IMR-90 (cell line): Measurements from ENCODE around the gene PLCL1. TPM values are rescaled to one million over a fixed set of nuclear protein-coding genes. Genes with fewer than 3 reads are reported as not detected.

ENCODE experiments used
- ATAC-seq: fragments of 200-7000 bp; cut with Tn5 transposase; 2 replicates; pipeline ENCODE4 v1.9.1; 2020; ENCODE audit warnings: low read depth, mild to moderate bottlenecking, moderate library complexity
- BruUV-seq: library from RNA; stranded (reverse); fragments of 400-500 nt; replicated peaks from 2 replicates; lab custom pipeline; 2021; lab: Mats Ljungman, UMichigan
- CTCF ChIA-PET: fragments of 300-600 bp; formaldehyde crosslinking; extraction: SDS; loops from one replicate; lab custom pipeline; 2021; ENCODE audit warnings: antibody characterized with exemption; lab: Yijun Ruan, JAX
- POLR2A ChIA-PET: fragments of 300-600 bp; sonication (Branson Sonifier 250); formaldehyde crosslinking; loops from one replicate; lab custom pipeline; 2022; ENCODE audit warnings: antibody characterized with exemption; ENCODE audit not compliant: unreplicated experiment; lab: Charles Lee
- DNase-seq: peaks from one replicate; pipeline ENCODE4 v3.0.0; 2013
- H2AFZ ChIP-seq: replicated peaks from 2 replicates; pipeline ENCODE3; 2013; ENCODE audit warnings: low read length, mild to moderate bottlenecking; ENCODE audit not compliant: poor library complexity
- H2AK5ac ChIP-seq: 2 replicates; pipeline ENCODE4 v1.6.1; 2013; ENCODE audit warnings: low read depth, low read length, inconsistent platforms
- H2AK9ac ChIP-seq: replicated peaks from 2 replicates; pipeline ENCODE3; 2013; ENCODE audit warnings: mild to moderate bottlenecking, low read depth, low read length, moderate library complexity; ENCODE audit not compliant: poor library complexity
- H2BK120ac ChIP-seq: 2 replicates; pipeline ENCODE4 v1.6.1; 2013; ENCODE audit warnings: low read depth, low read length, inconsistent platforms
- H2BK15ac ChIP-seq: 3 replicates; pipeline ENCODE4 v1.6.1; 2013; ENCODE audit warnings: low read depth, low read length, inconsistent platforms
- H2BK20ac ChIP-seq: 2 replicates; pipeline ENCODE4 v1.6.1; 2013; ENCODE audit warnings: low read depth, mild to moderate bottlenecking, inconsistent platforms, low read length, moderate library complexity
- H2BK5ac ChIP-seq: 2 replicates; pipeline ENCODE4 v1.6.1; 2013; ENCODE audit warnings: mild to moderate bottlenecking, low read depth, low read length, inconsistent platforms; ENCODE audit not compliant: poor library complexity, severe bottlenecking
- H3K14ac ChIP-seq: replicated peaks from 2 replicates; pipeline ENCODE4 v1.6.1; 2013; ENCODE audit warnings: low read depth, low read length, inconsistent platforms
- H3K18ac ChIP-seq: 2 replicates; pipeline ENCODE4 v1.6.1; 2013; ENCODE audit warnings: low read depth, low read length, control low read depth
- H3K23ac ChIP-seq: 2 replicates; pipeline ENCODE4 v1.6.1; 2013; ENCODE audit warnings: low read depth, low read length, inconsistent platforms
- H3K27ac ChIP-seq: 2 replicates; pipeline ENCODE4 v1.5.1; 2013; ENCODE audit warnings: mild to moderate bottlenecking, control low read depth, low read length; ENCODE audit not compliant: insufficient read depth
- H3K27me3 ChIP-seq: 2 replicates; pipeline ENCODE4 v1.6.1; 2013; ENCODE audit warnings: low read length; ENCODE audit not compliant: control insufficient read depth, insufficient read depth
- H3K36me3 ChIP-seq: 2 replicates; pipeline ENCODE4 v1.6.1; 2013; ENCODE audit warnings: low read length, mixed read lengths; ENCODE audit not compliant: control insufficient read depth, insufficient read depth
- H3K4ac ChIP-seq: 2 replicates; pipeline ENCODE4 v1.6.1; 2013; ENCODE audit warnings: low read depth, low read length, inconsistent platforms
- H3K4me1 ChIP-seq: 2 replicates; pipeline ENCODE4 v1.6.1; 2013; ENCODE audit warnings: low read length, mixed read lengths; ENCODE audit not compliant: control insufficient read depth, insufficient read depth
- H3K4me2 ChIP-seq: 2 replicates; pipeline ENCODE4 v1.6.1; 2013; ENCODE audit warnings: low read depth, mild to moderate bottlenecking, control low read depth, low read length, moderate library complexity
- H3K4me3 ChIP-seq: 2 replicates; pipeline ENCODE4 v1.5.1; 2013; ENCODE audit warnings: low read depth, mild to moderate bottlenecking, control low read depth, low read length, moderate library complexity; ENCODE audit not compliant: insufficient read depth
- H3K56ac ChIP-seq: 2 replicates; pipeline ENCODE4 v1.6.1; 2013; ENCODE audit warnings: low read length, inconsistent platforms; ENCODE audit not compliant: insufficient read depth; ENCODE audit errors: extremely low read depth
- H3K79me1 ChIP-seq, 2 experiments: 2 replicates each; pipeline ENCODE4 v1.6.1; 2013; ENCODE audit warnings: low read length in 2 of 2, inconsistent platforms in 1 of 2, low read depth in 1 of 2
- H3K9ac ChIP-seq: 2 replicates; pipeline ENCODE4 v1.6.1; 2013; ENCODE audit warnings: low read depth, low read length, control low read depth
- H3K9me1 ChIP-seq: 2 replicates; pipeline ENCODE4 v1.6.1; 2013; ENCODE audit warnings: low read length, inconsistent platforms; ENCODE audit not compliant: insufficient read depth
- H3K9me3 ChIP-seq: 2 replicates; pipeline ENCODE4 v1.6.1; 2013; ENCODE audit warnings: low read length; ENCODE audit not compliant: control insufficient read depth, insufficient read depth
- H4K20me1 ChIP-seq: 2 replicates; pipeline ENCODE4 v1.6.1; 2013; ENCODE audit warnings: low read length, inconsistent platforms; ENCODE audit not compliant: insufficient read depth
- H4K5ac ChIP-seq: 2 replicates; pipeline ENCODE4 v1.6.1; 2013; ENCODE audit warnings: mild to moderate bottlenecking, low read depth, low read length, control low read depth
- H4K8ac ChIP-seq, 2 experiments: 2 replicates each; pipeline ENCODE4 v1.6.1; 2013; ENCODE audit warnings: low read depth in 2 of 2, low read length in 2 of 2, control low read depth in 1 of 2, inconsistent platforms in 1 of 2
- H4K91ac ChIP-seq: 2 replicates; pipeline ENCODE4 v1.6.1; 2013; ENCODE audit warnings: low read depth, low read length, inconsistent platforms; ENCODE audit not compliant: insufficient read depth
- BHLHE40 ChIP-seq: fragments of 150-350 bp; IDR thresholded peaks from 2 replicates; pipeline ENCODE4 v1.6.1; 2016; ENCODE audit warnings: mild to moderate bottlenecking, low read depth, low read length
- CTCF ChIP-seq: conservative IDR thresholded peaks from 2 replicates; pipeline ENCODE4 v1.5.1; 2012; ENCODE audit warnings: mild to moderate bottlenecking, low read depth, low read length, improper control_type of control experiment
- ELK1 ChIP-seq: fragments of 150-350 bp; IDR thresholded peaks from 2 replicates; pipeline ENCODE4 v1.6.1; 2016; ENCODE audit warnings: low read depth, mild to moderate bottlenecking, low read length, moderate library complexity, borderline replicate concordance
- FOS ChIP-seq: fragments of 150-350 bp; IDR thresholded peaks from 2 replicates; pipeline ENCODE4 v1.6.1; 2016; ENCODE audit warnings: low read depth, low read length
- MAFK ChIP-seq: IDR thresholded peaks from 2 replicates; pipeline ENCODE4 v1.6.1; 2012; ENCODE audit warnings: low read depth, low read length, improper control_type of control experiment
- MAZ ChIP-seq: IDR thresholded peaks from 2 replicates; pipeline ENCODE4 v1.6.1; 2012; ENCODE audit warnings: low read depth, mild to moderate bottlenecking, low read length, improper control_type of control experiment, moderate library complexity, borderline replicate concordance
- MXI1 ChIP-seq: IDR thresholded peaks from 2 replicates; pipeline ENCODE4 v1.6.1; 2012; ENCODE audit warnings: low read depth, mild to moderate bottlenecking, low read length, moderate library complexity, borderline replicate concordance
- NFE2L2 ChIP-seq: fragments of 150-350 bp; IDR thresholded peaks from 2 replicates; pipeline ENCODE4 v1.6.1; 2016; ENCODE audit warnings: low read depth, mild to moderate bottlenecking, low read length
- RAD21 ChIP-seq: IDR thresholded peaks from 2 replicates; pipeline ENCODE4 v1.6.1; 2012; ENCODE audit warnings: low read length, improper control_type of control experiment
- RCOR1 ChIP-seq: IDR thresholded peaks from 2 replicates; pipeline ENCODE4 v1.6.1; 2012; ENCODE audit warnings: mild to moderate bottlenecking, low read length, improper control_type of control experiment; ENCODE audit not compliant: insufficient replicate concordance
- SMC3 ChIP-seq: fragments of 150-350 bp; IDR thresholded peaks from 2 replicates; pipeline ENCODE4 v1.6.1; 2016; ENCODE audit warnings: low read depth, mild to moderate bottlenecking, antibody characterized with exemption, low read length, moderate library complexity
- USF2 ChIP-seq: fragments of 150-350 bp; IDR thresholded peaks from 2 replicates; pipeline ENCODE4 v1.6.1; 2017; ENCODE audit warnings: mild to moderate bottlenecking, antibody characterized with exemption, low read length, low read depth
- WGBS, 2 experiments: methylation state at CpG; one replicate each; pipeline versions ENCODE4 v1.1.5 to v1.1.7; 2013; ENCODE audit warnings: missing lambda C conversion rate in 2 of 2; ENCODE audit not compliant: insufficient read length in 1 of 2; ENCODE audit errors: extremely low coverage in 2 of 2; 5-methylcytosine and 5-hydroxymethylcytosine counted together
- dilution Hi-C: fragments of 300-500 bp; cut with HindIII; formaldehyde crosslinking; loops from one replicate; pipeline ENCODE4 v1.14.3; 2018; ENCODE audit warnings: low sequenced_read_pairs; ENCODE audit not compliant: unreplicated experiment
- in situ Hi-C: fragments of 300-500 bp; cut with MboI; formaldehyde crosslinking; loops from 3 replicates; pipeline ENCODE4 v1.14.3; 2019; ENCODE audit warnings: low sequenced_read_pairs, inconsistent platforms, mixed read lengths
- intact Hi-C: fragments of 100-400 bp; cut with micrococcal nuclease; formaldehyde crosslinking; loops from 2 replicates; pipeline ENCODE4 v1.10.0; 2022
- polyA plus RNA-seq, 3 experiments: library from polyadenylated mRNA; depleted of rRNA; stranded (reverse); fragments of >200 nt; gene quantifications; 2 replicates each; pipeline ENCODE4 v1.2.3, GENCODE V29; 2012; ENCODE audit warnings: low replicate concordance in 1 of 3
- total RNA-seq: library from RNA; depleted of rRNA; stranded (reverse); fragments of >200 nt; gene quantifications from 2 replicates; pipeline ENCODE4 v1.2.3, GENCODE V29; 2012

Gene PLCL1
- total and polyA plus RNA-seq, 2 of the 4 experiments (the other 2 are of a cell fraction): 0.14 to 0.18 TPM

GRCh38 chr2:197954328-197954727 is 149.9 kb downstream of the PLCL1 start:
- no peaks in the 10 kb centered on the region for H3K36me3 ChIP-seq
- POLR2A ChIA-PET: interaction anchor here (0.6 kb wide), 2 partner anchors 41 to 68 kb away, joined by 4 to 5 read pairs; no protein-coding TSS in a partner anchor
- no peak overlapping the region for H3K56ac ChIP-seq
- no peak overlapping the region for H3K4me3 ChIP-seq
- ATAC-seq (no peak), DNase-seq (no peak)
- no peaks in the 10 kb centered on the region for H3K9me1 ChIP-seq
- H3K4me1 ChIP-seq: no peaks in the 10 kb centered on the region
- no peak overlapping the region for H2AK5ac ChIP-seq
- H3K4me2 ChIP-seq: no peak overlapping the region
- in situ Hi-C loops (no loop called here), dilution Hi-C loops (no loop called here), intact Hi-C loops (no loop called here)
- no peak overlapping the region for H3K9ac ChIP-seq
- no peak overlapping the region for H4K91ac ChIP-seq
- no peaks in the 10 kb centered on the region for H4K20me1 ChIP-seq
- no peak overlapping the region for H3K4ac ChIP-seq
- H3K27ac ChIP-seq: no peak overlapping the region
- TF ChIP-seq MAZ (no peak), MXI1 (no peak), FOS (no peak), BHLHE40 (no peak), RAD21 (no peak), USF2 (no peak), NFE2L2 (no peak), SMC3 (no peak), CTCF (no peak), MAFK (no peak), ELK1 (no peak), RCOR1 (no peak)
- no peak overlapping the region for H2BK15ac ChIP-seq
- no peak overlapping the region for H2BK5ac ChIP-seq
- BruUV-seq: no TSS peak
- no CpG with 5 or more reads among the region's 4 CpGs for WGBS, 2 experiments
- H4K5ac ChIP-seq: no peak overlapping the region
- no peaks in the 10 kb centered on the region for H3K79me1 ChIP-seq
- no peaks in the 10 kb centered on the region for H3K9me3 ChIP-seq
- no peak overlapping the region for H2AFZ ChIP-seq
- no peak overlapping the region for H3K23ac ChIP-seq
- no peak overlapping the region for H3K14ac ChIP-seq
- CTCF ChIA-PET: no interaction called here
- H3K18ac ChIP-seq: no peak overlapping the region
- no peak overlapping the region for H2BK20ac ChIP-seq
- H4K8ac ChIP-seq: no peak overlapping the region
- H3K27me3 ChIP-seq: no peaks in the 10 kb centered on the region
- no peak overlapping the region for H2BK120ac ChIP-seq
- H2AK9ac ChIP-seq: no peak overlapping the region
